Measurements from ENCODE around the gene TMEM266. TPM values are rescaled to one million over a fixed set of nuclear protein-coding genes. Genes with fewer than 3 reads are reported as not detected.

TMEM266 gene
- total and polyA plus RNA-seq, 9 donors, result 0.13 to 0.95 (median 0.47) TPM

- Histone ChIP-seq H3K4me1 (ENCODE audit: control insufficient read depth, insufficient read depth, low read length) (peaks cover 37% of the 10 kb centered on the region), H3K27ac (ENCODE audit: low read length) (no peak overlapping the region), H3K4me3 (ENCODE audit: low read length) (no peak overlapping the region), H3K9me3 (replicated peaks; ENCODE audit: control insufficient read depth, low read depth, low read length) (no peaks in the 10 kb centered on the region), H3K36me3 (ENCODE audit: control insufficient read depth, insufficient read depth, low read length) (no peaks in the 10 kb centered on the region), H3K27me3 (ENCODE audit: control insufficient read depth, insufficient read depth, low read length) (peaks cover 2% of the 10 kb centered on the region)
- 63% methylated on average over 14 of the region's 14 CpGs for WGBS (ENCODE audit: insufficient coverage)
- no peak for DNase-seq
These were observed 108.6 kb downstream of the TMEM266 start for GRCh38 chr15:76168237-76168984.

- 54% methylated on average over 2 of the region's 4 CpGs for WGBS (ENCODE audit: insufficient coverage)
- no peak for DNase-seq
- no peak overlapping the region for H3K27ac ChIP-seq (ENCODE audit: low read length)
These were observed 109.2 kb downstream of the TMEM266 start for GRCh38 chr15:76169018-76169417.

GRCh38 chr15:76169911-76170800, 110.4 kb downstream of the TMEM266 start:
- no peak overlapping the region for H3K27ac ChIP-seq (ENCODE audit: low read length)
- H3K36me3 ChIP-seq (ENCODE audit: control insufficient read depth, insufficient read depth, low read length), result no peaks in the 10 kb centered on the region
- H3K27me3 ChIP-seq (ENCODE audit: control insufficient read depth, insufficient read depth, low read length), result peaks cover 2% of the 10 kb centered on the region
- H3K4me3 ChIP-seq (ENCODE audit: low read length), result no peak overlapping the region
- peaks cover 21% of the 10 kb centered on the region for H3K4me1 ChIP-seq (ENCODE audit: control insufficient read depth, insufficient read depth, low read length)
- WGBS (ENCODE audit: insufficient coverage), result 82% methylated on average over 8 of the region's 16 CpGs
- no peaks in the 10 kb centered on the region for H3K9me3 ChIP-seq (replicated peaks; ENCODE audit: control insufficient read depth, low read depth, low read length)
- DNase-seq, result no peak

More at GRCh38 chr15:76169018-76169417, 109.2 kb downstream of the TMEM266 start:
- H3K4me1 ChIP-seq (ENCODE audit: control insufficient read depth, insufficient read depth, low read length), result peaks cover 31% of the 10 kb centered on the region
- peaks cover 2% of the 10 kb centered on the region for H3K27me3 ChIP-seq (ENCODE audit: control insufficient read depth, insufficient read depth, low read length)
- H3K9me3 ChIP-seq (replicated peaks; ENCODE audit: control insufficient read depth, low read depth, low read length), result no peaks in the 10 kb centered on the region
- no peaks in the 10 kb centered on the region for H3K36me3 ChIP-seq (ENCODE audit: control insufficient read depth, insufficient read depth, low read length)
- H3K4me3 ChIP-seq (ENCODE audit: low read length), result no peak overlapping the region

- 25% methylated on average over 14 of the region's 16 CpGs for WGBS (ENCODE audit: insufficient coverage)
- H3K27ac ChIP-seq (ENCODE audit: low read length), result no peak overlapping the region
These were observed 113.0 kb downstream of the TMEM266 start for GRCh38 chr15:76172782-76173181.

GRCh38 chr15:76173317-76173834, 113.6 kb downstream of the TMEM266 start:
- H3K27me3 ChIP-seq (ENCODE audit: control insufficient read depth, insufficient read depth, low read length), result peaks cover 15% of the 10 kb centered on the region
- 75% methylated on average over 4 of the region's 8 CpGs for WGBS (ENCODE audit: insufficient coverage)
- H3K4me1 ChIP-seq (ENCODE audit: control insufficient read depth, insufficient read depth, low read length), result peaks cover 19% of the 10 kb centered on the region
- H3K27ac ChIP-seq (ENCODE audit: low read length), result no peak overlapping the region
- H3K36me3 ChIP-seq (ENCODE audit: control insufficient read depth, insufficient read depth, low read length), result no peaks in the 10 kb centered on the region
- no peaks in the 10 kb centered on the region for H3K9me3 ChIP-seq (replicated peaks; ENCODE audit: control insufficient read depth, low read depth, low read length)
- H3K4me3 ChIP-seq (ENCODE audit: low read length), result no peak overlapping the region
- DNase-seq, result no peak

More at GRCh38 chr15:76172782-76173181, 113.0 kb downstream of the TMEM266 start:
- DNase-seq, result peak; percentile 32
- peaks cover 9% of the 10 kb centered on the region for H3K27me3 ChIP-seq (ENCODE audit: control insufficient read depth, insufficient read depth, low read length)
- H3K9me3 ChIP-seq (replicated peaks; ENCODE audit: control insufficient read depth, low read depth, low read length), result no peaks in the 10 kb centered on the region
- no peaks in the 10 kb centered on the region for H3K36me3 ChIP-seq (ENCODE audit: control insufficient read depth, insufficient read depth, low read length)
- no peak overlapping the region for H3K4me3 ChIP-seq (ENCODE audit: low read length)
- peaks cover 19% of the 10 kb centered on the region for H3K4me1 ChIP-seq (ENCODE audit: control insufficient read depth, insufficient read depth, low read length)

GRCh38 chr15:76174654-76175053, 114.9 kb downstream of the TMEM266 start:
- no peaks in the 10 kb centered on the region for H3K9me3 ChIP-seq (replicated peaks; ENCODE audit: control insufficient read depth, low read depth, low read length)
- no peak overlapping the region for H3K27ac ChIP-seq (ENCODE audit: low read length)
- H3K4me3 ChIP-seq (ENCODE audit: low read length), result no peak overlapping the region
- H3K27me3 ChIP-seq (ENCODE audit: control insufficient read depth, insufficient read depth, low read length), result peaks cover 26% of the 10 kb centered on the region
- no peaks in the 10 kb centered on the region for H3K36me3 ChIP-seq (ENCODE audit: control insufficient read depth, insufficient read depth, low read length)
- no CpG with 5 or more reads among the region's 5 CpGs for WGBS (ENCODE audit: insufficient coverage)
- no peak for DNase-seq
- peaks cover 18% of the 10 kb centered on the region for H3K4me1 ChIP-seq (ENCODE audit: control insufficient read depth, insufficient read depth, low read length)

- H3K4me1 ChIP-seq (ENCODE audit: control insufficient read depth, insufficient read depth, low read length), result peaks cover 18% of the 10 kb centered on the region
- 84% methylated on average over 6 of the region's 8 CpGs for WGBS (ENCODE audit: insufficient coverage)
- H3K36me3 ChIP-seq (ENCODE audit: control insufficient read depth, insufficient read depth, low read length), result no peaks in the 10 kb centered on the region
- peaks cover 26% of the 10 kb centered on the region for H3K27me3 ChIP-seq (ENCODE audit: control insufficient read depth, insufficient read depth, low read length)
- no peak overlapping the region for H3K27ac ChIP-seq (ENCODE audit: low read length)
- no peak for DNase-seq
- no peak overlapping the region for H3K4me3 ChIP-seq (ENCODE audit: low read length)
- H3K9me3 ChIP-seq (replicated peaks; ENCODE audit: control insufficient read depth, low read depth, low read length), result no peaks in the 10 kb centered on the region
These were observed 115.7 kb downstream of the TMEM266 start for GRCh38 chr15:76175442-76175841.

- H3K27me3 ChIP-seq (ENCODE audit: control insufficient read depth, insufficient read depth, low read length), result peaks cover 24% of the 10 kb centered on the region
- DNase-seq, result no peak
- H3K36me3 ChIP-seq (ENCODE audit: control insufficient read depth, insufficient read depth, low read length), result no peaks in the 10 kb centered on the region
- peaks cover 18% of the 10 kb centered on the region for H3K4me1 ChIP-seq (ENCODE audit: control insufficient read depth, insufficient read depth, low read length)
- no peak overlapping the region for H3K4me3 ChIP-seq (ENCODE audit: low read length)
- H3K9me3 ChIP-seq (replicated peaks; ENCODE audit: control insufficient read depth, low read depth, low read length), result no peaks in the 10 kb centered on the region
- H3K27ac ChIP-seq (ENCODE audit: low read length), result no peak overlapping the region
- WGBS (ENCODE audit: insufficient coverage), result 95% methylated on average over 6 of the region's 10 CpGs
These were observed 116.3 kb downstream of the TMEM266 start for GRCh38 chr15:76176059-76176458.

- no peak overlapping the region for H3K4me3 ChIP-seq (ENCODE audit: low read length)
- H3K27me3 ChIP-seq (ENCODE audit: control insufficient read depth, insufficient read depth, low read length), result peaks cover 24% of the 10 kb centered on the region
These were observed 116.8 kb downstream of the TMEM266 start for GRCh38 chr15:76176487-76177085.

More at GRCh38 chr15:76176487-76177085, 116.8 kb downstream of the TMEM266 start:
- DNase-seq, result no peak
- 85% methylated on average over 15 of the region's 15 CpGs for WGBS (ENCODE audit: insufficient coverage)
- Histone ChIP-seq H3K27ac (ENCODE audit: low read length) (no peak overlapping the region), H3K4me1 (ENCODE audit: control insufficient read depth, insufficient read depth, low read length) (peaks cover 18% of the 10 kb centered on the region), H3K36me3 (ENCODE audit: control insufficient read depth, insufficient read depth, low read length) (no peaks in the 10 kb centered on the region), H3K9me3 (replicated peaks; ENCODE audit: control insufficient read depth, low read depth, low read length) (no peaks in the 10 kb centered on the region)
